ENCODE measurements around the gene TTBK1.

The TTBK1 gene

GRCh38 chr6:43216200-43216599 is 27.1 kb upstream of the TTBK1 start:
- no peak for DNase-seq (ENCODE audit: low spot score in 2 of 2)
- no peaks in the 10 kb centered on the region for H3K9me3 Mint-ChIP-seq
- no peaks in the 10 kb centered on the region for H3K27me3 Mint-ChIP-seq
- ATAC-seq (ENCODE audit: low read depth): no peak
- H3K4me3 Mint-ChIP-seq: no peak overlapping the region
- no peak overlapping the region for H3K27ac Mint-ChIP-seq
- H3K36me3 Mint-ChIP-seq: peaks cover 25% of the 10 kb centered on the region
- H3K4me1 Mint-ChIP-seq: peaks cover 9% of the 10 kb centered on the region

GRCh38 chr6:43217351-43217750 is 25.9 kb upstream of the TTBK1 start:
- DNase-seq (ENCODE audit: low spot score in 2 of 2) (no peak), ATAC-seq (ENCODE audit: low read depth) (no peak)
- H3K9me3 Mint-ChIP-seq: no peaks in the 10 kb centered on the region
- no peak overlapping the region for H3K27ac Mint-ChIP-seq
- no peak overlapping the region for H3K4me3 Mint-ChIP-seq
- peaks cover 15% of the 10 kb centered on the region for H3K4me1 Mint-ChIP-seq
- no peaks in the 10 kb centered on the region for H3K27me3 Mint-ChIP-seq
- H3K36me3 Mint-ChIP-seq: peaks cover 25% of the 10 kb centered on the region

GRCh38 chr6:43219119-43219518 is 24.2 kb upstream of the TTBK1 start:
- ATAC-seq (ENCODE audit: low read depth): no peak
- Mint-ChIP-seq H3K4me3 (no peak overlapping the region), H3K4me1 (peaks cover 27% of the 10 kb centered on the region), H3K36me3 (peaks cover 25% of the 10 kb centered on the region), H3K27ac (no peak overlapping the region), H3K9me3 (no peaks in the 10 kb centered on the region), H3K27me3 (no peaks in the 10 kb centered on the region)
- DNase-seq (ENCODE audit: low spot score in 2 of 2): no peak

- H3K27ac Mint-ChIP-seq: no peak overlapping the region
- DNase-seq (ENCODE audit: low spot score in 2 of 2): no peak
- H3K9me3 Mint-ChIP-seq: no peaks in the 10 kb centered on the region
- peaks cover 33% of the 10 kb centered on the region for H3K4me1 Mint-ChIP-seq
- no peaks in the 10 kb centered on the region for H3K27me3 Mint-ChIP-seq
- H3K4me3 Mint-ChIP-seq: no peak overlapping the region
- ATAC-seq (ENCODE audit: low read depth): no peak
- H3K36me3 Mint-ChIP-seq: peaks cover 25% of the 10 kb centered on the region
These were observed 23.5 kb upstream of the TTBK1 start for GRCh38 chr6:43219814-43220213.

GRCh38 chr6:43220439-43220951 is 22.8 kb upstream of the TTBK1 start:
- H3K36me3 Mint-ChIP-seq: peaks cover 22% of the 10 kb centered on the region
- peaks cover 36% of the 10 kb centered on the region for H3K4me1 Mint-ChIP-seq
- DNase-seq (ENCODE audit: low spot score in 2 of 2) (no peak), ATAC-seq (ENCODE audit: low read depth) (no peak)
- peak overlapping the region; percentile 97 for H3K27ac Mint-ChIP-seq
- no peaks in the 10 kb centered on the region for H3K27me3 Mint-ChIP-seq
- no peak overlapping the region for H3K4me3 Mint-ChIP-seq
- H3K9me3 Mint-ChIP-seq: no peaks in the 10 kb centered on the region

GRCh38 chr6:43221046-43221972 is 22.0 kb upstream of the TTBK1 start:
- H3K36me3 Mint-ChIP-seq: peaks cover 22% of the 10 kb centered on the region

GRCh38 chr6:43222418-43223059 is 20.7 kb upstream of the TTBK1 start:
- Mint-ChIP-seq H3K9me3 (no peaks in the 10 kb centered on the region), H3K36me3 (peaks cover 17% of the 10 kb centered on the region), H3K27me3 (no peaks in the 10 kb centered on the region), H3K4me3 (no peak overlapping the region), H3K27ac (peak overlapping the region; percentile 97), H3K4me1 (peaks cover 44% of the 10 kb centered on the region)
- ATAC-seq (ENCODE audit: low read depth) (no peak), DNase-seq (ENCODE audit: low spot score in 2 of 2) (no peak)

More at GRCh38 chr6:43221046-43221972, 22.0 kb upstream of the TTBK1 start:
- no peak for DNase-seq (ENCODE audit: low spot score in 2 of 2)
- Mint-ChIP-seq H3K27me3 (no peaks in the 10 kb centered on the region), H3K27ac (peak overlapping the region; percentile 97), H3K4me3 (no peak overlapping the region), H3K4me1 (peaks cover 41% of the 10 kb centered on the region), H3K9me3 (no peaks in the 10 kb centered on the region)
- ATAC-seq (ENCODE audit: low read depth): no peak

- H3K36me3 Mint-ChIP-seq: peaks cover 16% of the 10 kb centered on the region
- H3K27ac Mint-ChIP-seq: peak overlapping the region; percentile 97
- ATAC-seq (ENCODE audit: low read depth) (no peak), DNase-seq (ENCODE audit: low spot score in 2 of 2) (no peak)
- H3K9me3 Mint-ChIP-seq: no peaks in the 10 kb centered on the region
- no peak overlapping the region for H3K4me3 Mint-ChIP-seq
- peaks cover 46% of the 10 kb centered on the region for H3K4me1 Mint-ChIP-seq
- H3K27me3 Mint-ChIP-seq: no peaks in the 10 kb centered on the region
These were observed 20.1 kb upstream of the TTBK1 start for GRCh38 chr6:43223175-43223574.

GRCh38 chr6:43226192-43226851 is 17.0 kb upstream of the TTBK1 start:
- Mint-ChIP-seq H3K27ac (peak overlapping the region; percentile 97), H3K9me3 (no peaks in the 10 kb centered on the region), H3K4me1 (peaks cover 45% of the 10 kb centered on the region), H3K36me3 (peaks cover 3% of the 10 kb centered on the region), H3K4me3 (peak overlapping the region; percentile 3), H3K27me3 (peaks cover under 1% of the 10 kb centered on the region)
- no peak for DNase-seq (ENCODE audit: low spot score in 2 of 2)
- no peak for ATAC-seq (ENCODE audit: low read depth)

- H3K4me1 Mint-ChIP-seq: peaks cover 34% of the 10 kb centered on the region
- ATAC-seq (ENCODE audit: low read depth): peak; percentile 73
- H3K9me3 Mint-ChIP-seq: no peaks in the 10 kb centered on the region
- H3K4me3 Mint-ChIP-seq: peak within 1 kb of the TSS; percentile 92
- H3K27me3 Mint-ChIP-seq: peaks cover 6% of the 10 kb centered on the region
- peak within 1 kb of the TSS; percentile 88 for H3K27ac Mint-ChIP-seq
- H3K36me3 Mint-ChIP-seq: no peaks in the 10 kb centered on the region
- DNase-seq (ENCODE audit: low spot score in 2 of 2): peak; percentile 82 to 93
These were observed 14.1 kb upstream of the TTBK1 start, which contains the start of gene DNPH1 for GRCh38 chr6:43228951-43229802. Gene DNPH1 (minus strand): TSS chr6:43229481. CDS start chr6:43229456, 25 bp downstream.

GRCh38 chr6:43229803-43230620 is 13.3 kb upstream of the TTBK1 start:
- no peak for ATAC-seq (ENCODE audit: low read depth)
- Mint-ChIP-seq H3K4me1 (peaks cover 29% of the 10 kb centered on the region), H3K9me3 (no peaks in the 10 kb centered on the region), H3K27ac (peak overlapping the region; percentile 88), H3K36me3 (no peaks in the 10 kb centered on the region), H3K27me3 (peaks cover 8% of the 10 kb centered on the region), H3K4me3 (peak overlapping the region; percentile 92)
- DNase-seq (ENCODE audit: low spot score in 2 of 2): no peak

GRCh38 chr6:43231053-43231452 is 12.2 kb upstream of the TTBK1 start:
- ATAC-seq (ENCODE audit: low read depth) (no peak), DNase-seq (ENCODE audit: low spot score in 2 of 2) (no peak)
- no peak overlapping the region for H3K27ac Mint-ChIP-seq
- no peaks in the 10 kb centered on the region for H3K36me3 Mint-ChIP-seq
- no peak overlapping the region for H3K4me3 Mint-ChIP-seq
- peaks cover 22% of the 10 kb centered on the region for H3K4me1 Mint-ChIP-seq
- H3K9me3 Mint-ChIP-seq: no peaks in the 10 kb centered on the region
- peaks cover 8% of the 10 kb centered on the region for H3K27me3 Mint-ChIP-seq
